GM21360 (cell line): ENCODE data around the gene HIRIP3.
"Not testable (repeated sequence)": the region's sequence is repeated elsewhere in the genome, so short reads cannot be mapped to it uniquely, and the experiment has no call there.

ENCODE experiments used
- ATAC-seq: cut with Tn5 transposase; IDR thresholded peaks from one replicate; pipeline ENCODE4 v1.9.1; 2021; ENCODE audit warnings: mild to moderate bottlenecking, moderate library complexity; ENCODE audit not compliant: unreplicated experiment

The HIRIP3 gene

DNA sequence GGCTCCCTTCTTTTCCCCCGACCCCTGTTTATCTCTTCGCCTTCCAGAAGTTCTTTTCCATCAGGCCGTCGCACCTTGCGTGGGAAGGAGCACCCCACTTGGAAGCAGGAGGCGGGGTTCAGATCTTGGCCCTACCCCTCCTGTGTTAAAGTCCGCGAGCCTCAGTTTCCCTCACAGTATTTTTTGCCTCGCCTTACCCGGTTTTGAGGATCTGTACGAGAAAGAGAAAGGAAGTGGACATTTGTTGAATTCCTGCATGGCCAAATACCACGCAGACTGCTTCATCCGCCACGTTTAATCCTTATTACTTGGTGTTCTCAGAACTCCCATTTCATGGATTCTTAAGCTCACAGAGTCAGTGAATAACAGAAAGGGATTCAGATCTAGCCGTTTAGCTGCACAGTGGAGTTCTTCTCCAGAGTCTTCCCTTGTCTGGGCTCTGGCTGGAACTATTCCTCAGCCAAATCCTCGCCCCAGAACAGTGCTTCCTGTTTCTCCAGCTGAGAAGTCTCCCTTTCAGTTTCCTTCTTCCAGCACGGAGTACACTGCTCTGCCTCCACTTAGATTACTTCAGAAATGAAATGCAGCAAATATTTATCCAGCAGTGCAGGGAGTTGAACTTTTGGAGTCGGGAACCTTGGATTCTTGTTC is 32.9 kb downstream of the HIRIP3 start:
- ATAC-seq: no peak

DNA sequence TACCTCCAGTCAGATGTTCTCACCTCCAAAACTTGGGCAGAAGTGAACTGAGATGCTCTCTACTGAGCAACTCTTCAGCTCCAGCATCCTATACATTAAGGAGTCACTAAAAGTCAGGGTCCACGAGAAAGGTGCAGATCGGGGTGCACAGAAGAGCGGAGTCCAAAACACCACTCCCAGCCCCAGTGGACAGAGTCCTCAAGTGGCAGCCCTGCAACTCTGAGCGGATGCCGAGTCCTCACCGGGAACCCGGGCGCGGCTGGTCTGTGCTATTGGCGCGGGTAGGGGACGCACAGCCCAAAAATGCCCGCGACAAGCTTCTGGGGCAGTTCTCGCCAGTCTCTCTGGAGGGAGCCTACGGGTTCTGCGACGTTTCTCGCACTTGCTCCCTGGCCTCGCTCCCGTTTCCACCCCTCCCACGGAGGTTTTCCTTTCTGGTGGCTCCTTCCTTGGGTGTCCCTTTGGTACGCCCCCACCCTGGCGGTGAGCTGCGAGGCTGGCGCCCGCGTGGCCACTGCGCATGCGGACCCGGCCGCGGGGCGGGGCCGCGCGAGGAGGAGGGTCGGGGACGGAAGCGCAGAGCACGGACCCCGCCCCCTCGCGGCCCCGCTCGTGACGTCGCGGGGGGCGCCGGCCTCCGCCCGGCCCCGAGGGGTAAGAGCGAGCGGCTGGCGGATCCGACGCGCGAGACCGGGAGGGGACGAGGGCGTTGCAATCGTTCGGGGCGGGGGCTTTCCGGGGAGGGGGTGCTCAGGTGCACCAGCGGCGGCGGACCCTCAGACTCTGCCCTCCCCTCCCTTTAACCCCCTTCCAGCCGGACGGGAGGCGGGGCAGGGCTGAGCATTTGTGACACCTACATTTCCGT is 33.7 kb downstream of the HIRIP3 start, which contains the start of gene TMEM219:
Gene TMEM219, plus strand, starts transcription at position 601 of the 865 bp plus-strand sequence. CDS start 1,065 bp downstream, outside the sequence.
- ATAC-seq: peak; percentile 89

DNA sequence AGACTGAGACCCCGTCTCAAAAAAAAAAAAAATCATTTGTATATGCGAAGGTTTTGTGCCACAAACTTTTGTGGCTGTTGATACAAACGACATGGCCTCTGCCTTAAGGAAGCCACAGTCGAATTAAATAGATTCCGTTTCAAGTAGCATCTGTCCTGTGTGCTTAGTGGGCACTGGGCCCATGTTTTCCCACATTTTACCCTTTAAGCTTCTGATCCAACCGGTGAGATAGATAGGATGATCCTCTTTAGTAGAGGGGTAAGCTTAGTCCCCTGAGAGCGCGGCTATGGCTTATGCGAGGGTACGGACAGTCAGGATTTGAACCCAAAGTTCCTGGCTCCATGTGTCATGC is 34.3 kb downstream of the HIRIP3 start:
- no peak for ATAC-seq

GRCh38 chr16:29959821-29960220 is 35.6 kb downstream of the HIRIP3 start:
- not testable (repeated sequence) for ATAC-seq

DNA sequence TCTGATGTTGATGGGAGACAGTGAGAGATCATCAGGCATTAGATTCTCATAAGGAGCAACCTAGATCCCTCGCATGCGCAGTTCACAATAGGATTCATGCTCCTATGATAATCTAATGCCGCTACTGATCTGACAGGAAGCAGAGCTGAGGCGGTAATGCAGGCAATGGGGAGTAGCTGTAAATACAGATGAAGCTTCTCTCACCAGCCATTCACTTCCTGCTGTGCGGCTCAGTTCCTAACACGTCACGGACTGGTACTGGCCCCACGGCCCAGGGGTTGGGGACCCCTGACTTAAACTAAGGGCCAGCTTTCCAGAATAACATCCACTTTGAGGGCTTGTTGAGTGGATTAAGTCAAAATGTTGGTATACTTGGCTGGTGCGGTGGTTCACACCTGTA is 36.1 kb downstream of the HIRIP3 start:
- ATAC-seq: no peak

- no peak for ATAC-seq
Measured at GRCh38 chr16:29958756-29959155, 36.7 kb downstream of the HIRIP3 start.

GRCh38 chr16:29951625-29952365 is 43.6 kb downstream of the HIRIP3 start:
- ATAC-seq: no peak

DNA sequence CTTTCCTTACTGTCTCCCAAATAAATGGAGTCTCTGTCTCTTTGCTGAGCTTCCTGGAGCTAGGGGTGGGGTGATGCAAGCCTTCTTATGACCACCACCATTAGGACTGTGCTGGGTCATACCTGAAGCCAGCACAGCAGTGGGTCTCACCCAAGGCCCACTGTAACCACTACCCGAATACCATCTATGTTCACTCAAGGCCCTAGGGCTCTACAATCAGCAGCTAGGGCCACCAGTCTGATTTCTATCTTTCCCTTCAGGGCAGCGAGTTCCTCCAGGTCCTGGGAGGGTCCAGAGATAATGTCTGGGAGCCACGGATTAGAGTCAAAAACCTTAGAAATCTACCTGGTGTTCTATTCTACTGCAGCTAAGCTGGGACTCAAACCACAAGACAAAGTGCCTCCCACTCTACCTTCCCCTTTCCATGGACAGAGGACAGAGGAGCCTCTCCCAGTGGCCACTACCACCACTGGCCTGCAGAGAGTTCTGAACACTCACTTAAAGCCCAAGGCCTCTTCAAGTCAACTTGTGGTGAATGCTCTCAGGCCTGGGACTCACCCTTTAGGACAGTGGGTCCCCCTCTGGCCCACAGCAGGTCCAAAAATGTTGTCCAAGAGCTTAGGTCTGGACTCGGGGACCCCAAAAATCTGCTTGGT is 44.5 kb downstream of the HIRIP3 start:
- no peak for ATAC-seq

GRCh38 chr16:29947897-29948296 is 47.5 kb downstream of the HIRIP3 start:
- no peak for ATAC-seq

DNA sequence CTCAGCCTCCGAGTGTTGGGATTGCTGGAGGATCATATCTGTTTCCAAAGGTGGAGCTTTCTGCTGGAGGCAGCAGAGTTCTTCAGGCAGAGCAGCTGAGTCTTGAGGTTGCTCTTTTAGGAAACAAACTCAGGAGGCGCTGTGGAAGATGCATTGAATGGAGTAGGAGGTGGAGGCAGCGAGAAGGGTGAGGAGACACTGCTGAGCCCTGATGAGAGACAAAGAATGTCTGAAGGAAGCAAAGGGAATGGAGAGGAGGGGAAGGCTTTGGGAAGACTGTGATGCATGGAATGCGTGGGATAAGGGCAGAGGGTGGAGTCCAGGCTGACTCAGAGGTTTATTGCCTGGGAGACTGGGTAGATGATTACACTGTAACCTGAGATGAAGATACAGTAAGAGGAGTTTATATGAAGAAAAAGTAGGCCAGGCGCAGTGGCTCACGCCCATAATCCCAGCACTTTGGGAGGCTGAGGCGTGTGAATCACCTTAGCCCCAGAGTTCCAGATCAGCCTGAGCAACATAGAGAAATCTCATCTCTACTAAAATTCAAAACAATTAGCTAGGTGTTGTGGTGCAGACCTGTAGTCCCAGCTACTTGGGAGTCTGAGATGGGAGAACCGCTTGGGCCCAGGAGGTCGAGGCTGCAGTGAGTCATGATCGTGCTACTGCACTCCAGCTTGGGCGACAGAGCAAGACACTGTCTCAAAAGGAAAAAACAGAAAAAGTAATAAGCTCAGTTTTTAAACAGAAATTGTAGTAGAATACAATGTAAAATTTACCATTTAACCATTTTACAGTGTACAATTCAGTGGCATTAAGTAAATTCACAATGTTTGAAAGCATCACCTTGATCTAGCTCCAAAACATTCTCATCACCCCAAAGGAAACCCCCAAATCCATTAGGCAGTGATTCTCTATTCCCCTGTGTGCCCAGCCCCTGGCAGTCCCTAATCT is 51.3 kb downstream of the HIRIP3 start:
- ATAC-seq: no peak
